Stimulated activated CD4-positive, alpha-beta T cell treated with anti-CD3 and anti-CD28 coated beads, Interleukin-2, amount 100 ng/mL, for 48 hours (primary cell): ENCODE measurements around the gene INHBB.
"Not testable (repeated sequence)": the region's sequence is repeated elsewhere in the genome, so short reads cannot be mapped to it uniquely, and the experiment has no call there.

Experiments
- DNase-seq, 2 donors: peaks; one replicate each; pipeline ENCODE4 v3.0.0-alpha.2; 2020

Gene INHBB

GRCh38 chr2:120346026-120346666 is at the start of gene INHBB:
Gene INHBB (plus strand): TSS chr2:120346136. CDS start chr2:120346189, 53 bp downstream.
- no peak for DNase-seq

DNA sequence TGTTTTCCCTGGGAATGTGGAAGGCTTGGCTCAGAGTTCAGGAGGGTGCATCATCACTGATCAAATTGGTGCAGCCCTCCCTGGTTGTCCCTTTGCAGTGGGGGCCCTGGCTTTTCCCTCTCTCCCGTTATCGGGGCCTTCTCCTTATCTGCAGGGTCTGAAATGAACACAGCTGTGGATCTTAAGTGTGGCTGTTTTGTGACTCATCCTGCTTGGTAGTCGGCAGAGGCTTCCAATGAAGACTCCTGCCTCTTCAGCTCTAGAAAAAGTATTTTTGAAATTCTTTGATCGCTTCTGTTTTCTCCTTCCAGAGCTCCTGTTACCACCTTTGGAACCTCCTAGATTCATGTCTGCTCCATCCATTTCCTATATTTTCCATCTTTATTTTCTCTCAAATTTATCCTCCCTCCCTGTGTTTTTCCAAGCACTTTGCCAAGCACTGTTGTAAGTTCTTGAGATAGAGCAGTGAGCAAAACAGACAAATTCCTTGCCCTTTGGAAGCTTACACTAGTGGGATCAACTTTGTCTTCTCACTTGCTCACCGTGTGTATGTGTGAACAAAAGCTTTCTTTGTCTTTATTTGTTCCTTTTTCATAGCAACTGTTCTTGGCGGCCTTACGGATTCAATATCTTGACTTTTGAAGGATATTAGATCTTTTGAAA is 47.6 kb upstream of the INHBB start:
- no peak for DNase-seq

DNA sequence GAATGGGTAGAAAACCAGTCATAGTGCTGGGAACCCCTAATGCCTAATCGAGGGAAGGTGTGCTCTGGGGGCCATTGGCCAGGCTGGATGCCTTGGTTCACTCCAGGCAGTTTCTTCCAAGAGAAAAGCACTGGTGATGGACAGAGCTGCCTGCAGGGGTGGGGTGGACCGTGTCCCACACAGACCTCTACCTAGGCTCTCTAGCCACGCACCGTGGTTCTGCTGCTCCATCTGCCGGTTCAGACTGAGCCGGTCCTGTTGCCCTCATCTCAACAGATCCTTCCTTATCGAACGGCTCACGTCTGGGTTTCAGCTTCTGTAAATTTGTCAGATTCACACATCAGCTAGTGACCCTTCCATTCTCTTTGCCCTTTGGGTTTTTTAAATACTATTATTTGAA is 46.9 kb upstream of the INHBB start:
- DNase-seq = no peak

DNA sequence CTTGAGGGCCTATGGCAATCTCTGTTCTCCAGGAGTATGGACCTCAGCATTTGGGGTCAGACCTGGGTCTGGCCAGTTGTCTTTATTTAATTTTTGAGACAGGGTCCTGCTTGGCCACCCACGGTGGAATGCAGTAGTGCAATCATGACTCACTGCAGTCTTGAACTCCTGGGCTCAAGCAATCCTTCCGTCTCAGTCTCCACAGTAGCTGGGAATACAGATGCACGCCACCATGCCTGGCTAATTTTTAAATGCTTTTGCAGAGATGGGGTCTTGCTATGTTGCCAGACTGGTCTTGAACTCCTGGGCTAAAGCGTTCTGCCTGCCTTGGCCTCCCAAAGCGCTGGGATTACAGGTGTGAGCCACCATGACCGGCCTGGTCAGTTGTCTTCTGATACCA is 46.4 kb upstream of the INHBB start:
- DNase-seq = no peak

- DNase-seq = no peak
Observed at GRCh38 chr2:120300385-120300784, 45.6 kb upstream of the INHBB start.

DNA sequence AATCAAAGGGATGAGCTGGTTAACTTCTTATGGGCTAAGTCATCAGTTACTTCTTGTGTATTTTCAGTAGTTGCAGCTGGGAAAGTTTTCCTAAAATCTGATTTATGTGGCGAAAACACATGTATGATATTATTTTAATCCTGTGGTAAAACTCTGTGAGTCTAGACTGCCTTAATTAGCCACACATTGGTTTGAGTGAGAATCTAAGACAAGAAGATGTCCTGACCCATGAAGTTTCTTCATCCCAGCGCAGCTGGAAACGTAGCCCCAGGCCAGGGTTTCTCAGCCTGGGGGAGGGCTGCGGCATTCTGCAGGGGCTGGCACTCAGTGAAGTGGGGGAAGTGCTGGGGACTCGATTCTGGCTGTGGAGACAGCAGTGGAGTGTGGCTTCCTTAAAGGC is 44.7 kb upstream of the INHBB start:
- no peak for DNase-seq

GRCh38 chr2:120302301-120302700 is 43.6 kb upstream of the INHBB start:
- DNase-seq = no peak

GRCh38 chr2:120303177-120303576 is 42.8 kb upstream of the INHBB start:
- no peak for DNase-seq

GRCh38 chr2:120305296-120305695 is 40.6 kb upstream of the INHBB start:
- no peak for DNase-seq

DNA sequence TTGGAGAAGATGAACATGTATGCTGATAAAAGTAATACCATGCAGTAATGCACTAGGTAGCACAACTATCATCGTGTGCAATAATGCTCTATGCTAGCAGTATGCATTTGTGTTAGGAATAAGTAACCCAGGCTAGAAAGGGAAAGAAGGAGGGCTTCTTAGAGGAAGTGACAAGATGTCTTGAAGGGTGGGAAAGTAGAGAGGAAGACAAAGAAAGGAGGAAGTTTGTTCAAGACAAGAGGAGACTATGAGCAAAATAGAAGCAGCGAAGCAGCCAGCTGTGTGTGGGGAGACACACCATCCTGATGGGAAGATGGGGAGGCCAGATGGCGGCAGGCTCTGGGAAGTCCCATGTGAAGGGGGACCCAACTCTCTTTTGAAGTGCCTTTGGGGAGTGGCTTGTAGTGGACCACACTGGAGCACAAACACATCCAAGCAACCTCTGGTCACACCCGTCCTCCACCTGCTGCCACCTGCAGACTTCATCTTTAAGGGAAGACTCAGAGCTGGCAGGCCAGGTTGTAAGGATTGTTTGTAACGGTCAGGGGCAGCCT is 39.9 kb upstream of the INHBB start:
- no peak for DNase-seq

GRCh38 chr2:120307482-120307881 is 38.5 kb upstream of the INHBB start:
- DNase-seq = no peak

DNA sequence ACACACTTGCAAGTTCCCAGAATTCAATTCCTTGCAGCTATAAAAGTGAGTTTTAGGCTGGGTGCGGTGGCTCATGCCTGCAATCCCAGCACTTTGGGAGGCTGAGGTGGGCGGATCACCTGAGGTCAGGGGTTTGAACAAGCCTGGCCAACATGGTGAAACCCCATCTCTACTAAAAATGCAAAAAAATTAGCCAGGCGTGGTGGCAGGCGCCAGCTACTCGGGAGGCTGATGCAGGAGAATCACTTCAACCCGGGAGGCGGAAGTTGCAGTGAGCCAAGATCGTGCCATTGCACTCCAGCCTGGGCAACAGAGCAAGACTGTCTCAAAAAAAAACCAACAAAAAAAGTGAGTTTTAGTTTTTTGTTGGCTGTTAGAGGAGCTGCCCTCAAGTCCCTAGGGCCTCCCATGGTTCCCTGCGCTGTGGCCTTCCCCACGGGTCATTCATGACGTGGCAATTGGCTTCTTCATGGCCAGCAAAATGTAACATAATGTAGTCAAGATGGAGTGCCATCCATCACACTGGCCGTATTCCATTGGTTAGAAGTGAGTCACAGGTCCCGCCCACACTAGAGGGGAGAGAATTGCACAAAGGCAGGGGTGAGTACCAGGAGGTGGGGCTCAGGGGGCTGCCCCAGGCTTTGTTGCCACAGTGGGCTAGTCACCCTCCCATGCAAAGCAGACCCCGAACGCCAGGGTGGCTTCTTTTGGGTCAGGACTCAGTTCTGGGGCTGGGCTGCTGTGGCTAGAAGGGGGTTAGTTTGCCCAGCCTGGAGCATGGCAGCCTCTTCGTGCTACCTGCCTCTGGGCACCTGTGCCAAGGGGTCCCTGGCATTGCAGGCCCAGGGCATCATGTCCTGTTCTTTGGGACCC is 37.7 kb upstream of the INHBB start:
- DNase-seq = no peak

DNA sequence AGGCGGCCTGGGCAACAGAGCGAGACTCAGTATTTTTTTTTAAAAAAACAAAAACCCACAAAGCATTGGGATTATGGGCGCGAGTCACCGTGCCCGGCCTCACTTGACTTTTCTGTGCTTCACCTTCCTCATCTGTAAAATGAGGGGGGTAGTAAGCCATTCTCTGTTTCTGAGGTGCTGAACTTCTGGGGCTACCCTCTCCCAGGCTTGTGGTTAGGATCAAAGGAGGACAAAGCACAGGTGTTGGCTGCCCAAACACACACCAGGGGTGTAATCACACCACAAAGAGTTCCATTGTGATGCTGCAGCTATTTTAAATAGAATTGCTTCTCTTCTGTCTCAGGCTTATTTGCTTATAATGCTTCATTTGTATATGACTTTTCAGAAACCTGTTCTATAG is 35.8 kb upstream of the INHBB start:
- DNase-seq = no peak

DNA sequence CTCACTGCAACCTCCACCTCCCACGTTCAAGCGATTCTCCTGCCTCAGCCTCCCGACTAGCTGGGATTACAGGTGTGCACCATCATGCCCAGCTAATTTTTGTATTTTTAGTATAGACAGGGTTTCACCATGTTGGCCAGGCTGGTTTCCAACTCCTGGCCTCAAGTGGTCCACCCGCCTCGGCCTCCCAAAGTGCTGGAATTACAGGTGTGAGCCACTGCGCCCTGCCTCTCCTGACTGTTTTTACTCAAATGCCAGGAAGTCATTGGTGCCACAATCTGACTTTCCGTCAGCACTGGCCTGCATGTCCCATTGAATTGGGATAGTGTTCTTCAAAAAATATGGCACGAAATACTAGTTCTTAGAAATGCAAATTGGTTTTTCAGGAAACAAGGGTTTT is 35.1 kb upstream of the INHBB start:
- not testable (repeated sequence) for DNase-seq

GRCh38 chr2:120312076-120312475 is 33.9 kb upstream of the INHBB start:
- no peak for DNase-seq

GRCh38 chr2:120312860-120313694 is 32.9 kb upstream of the INHBB start:
- peak; percentile 76 to 77 for DNase-seq

- no peak for DNase-seq
Observed at GRCh38 chr2:120313695-120314615, 32.0 kb upstream of the INHBB start.

DNA sequence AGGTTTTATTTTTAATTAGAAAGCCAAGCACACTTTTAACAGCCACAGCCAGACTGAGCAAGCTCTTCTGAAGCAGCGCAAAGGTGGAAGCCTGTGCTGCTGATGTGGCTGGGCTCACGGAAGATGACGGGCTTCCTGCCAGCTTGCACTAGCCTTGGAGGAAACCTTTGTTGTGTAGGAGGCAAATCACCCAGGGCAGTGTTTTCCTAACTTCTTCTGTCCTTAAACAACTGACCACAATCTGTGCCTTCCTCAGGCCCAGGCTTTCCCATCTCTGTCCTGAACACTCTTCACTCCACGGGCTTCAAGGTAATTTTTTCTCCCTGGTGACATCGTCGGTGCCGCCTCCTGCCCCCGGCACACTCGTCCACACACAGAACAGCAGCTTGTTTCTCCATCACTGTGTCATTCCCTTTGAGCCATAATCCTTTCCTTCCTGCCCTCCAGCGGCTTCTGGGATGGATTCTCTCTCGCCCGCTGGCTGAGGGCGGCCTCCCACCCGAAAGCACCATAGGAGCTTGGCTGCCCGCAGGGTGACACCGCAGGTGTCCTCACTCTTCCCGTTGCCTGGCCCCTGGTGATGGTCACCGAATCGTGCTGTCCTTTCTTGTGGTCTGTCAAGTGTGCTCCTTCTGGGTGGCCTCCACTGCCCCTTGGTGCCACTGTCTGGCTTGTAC is 31.1 kb upstream of the INHBB start:
- no peak for DNase-seq

DNA sequence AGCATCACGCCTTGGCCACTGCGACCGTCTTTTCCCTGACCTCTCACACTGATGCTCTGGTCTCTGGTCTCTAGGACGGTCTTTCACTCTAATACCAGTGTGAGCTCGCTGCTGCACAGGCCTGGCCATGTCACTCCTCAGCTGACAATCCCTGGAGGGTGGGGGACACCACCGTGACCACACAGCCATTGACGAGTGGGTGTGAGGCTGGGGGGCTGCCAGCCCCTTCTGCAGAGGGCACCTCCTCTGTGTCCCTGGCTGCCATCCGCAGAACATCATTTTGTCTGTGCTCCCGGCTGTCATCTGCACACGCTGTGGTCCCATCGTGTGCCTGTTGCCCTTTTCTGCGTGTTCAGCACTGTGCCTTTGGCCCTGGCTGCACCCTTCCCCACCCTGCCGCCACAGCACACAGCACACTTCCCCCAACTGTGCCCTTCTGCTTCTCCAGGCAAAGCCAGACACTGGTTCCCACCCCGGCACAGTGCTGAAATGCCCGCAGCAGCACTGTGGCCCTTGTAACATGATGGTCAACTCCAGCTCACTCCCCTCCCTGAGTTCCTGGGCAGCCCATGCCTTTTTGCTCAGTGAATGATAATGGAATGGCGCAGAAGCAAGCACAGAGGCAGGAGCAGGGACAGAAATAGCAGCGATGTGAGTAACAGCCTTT is 30.4 kb upstream of the INHBB start:
- DNase-seq = no peak

DNA sequence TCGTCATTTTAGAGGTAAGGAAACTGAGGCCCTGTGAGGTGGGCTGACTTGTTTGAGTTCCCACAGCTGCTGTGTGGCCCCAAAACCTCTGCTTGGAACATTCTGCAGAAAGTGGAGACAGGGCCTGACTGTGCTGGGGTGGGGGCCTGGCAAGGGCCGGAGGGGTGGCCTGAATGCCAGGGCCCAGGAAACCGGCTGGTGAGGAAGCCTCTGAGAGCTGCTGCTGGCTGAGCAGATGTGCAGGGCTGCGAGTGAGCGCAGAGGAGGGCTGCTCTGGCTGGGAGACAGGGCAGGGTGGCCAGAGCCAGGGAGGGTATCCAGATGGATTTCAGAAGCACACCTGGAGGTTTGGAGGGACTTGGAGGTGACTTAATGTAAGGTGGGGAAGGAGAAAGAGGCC is 29.9 kb upstream of the INHBB start:
- no peak for DNase-seq
